HG03571 (cell line): ENCODE data around the gene RAB3GAP2.
A peak's percentile ranks its signal among the peaks of the same experiment; 100 is the strongest.
"Not testable (repeated sequence)": the region's sequence is repeated elsewhere in the genome, so short reads cannot be mapped to it uniquely, and the experiment has no call there.

Experiments
- ATAC-seq: cut with Tn5 transposase; IDR thresholded peaks from one replicate; pipeline ENCODE4 v1.9.1; 2021; ENCODE audit not compliant: unreplicated experiment

RAB3GAP2 gene

GRCh38 chr1:220239966-220240365 is 32.3 kb downstream of the RAB3GAP2 start:
- no peak for ATAC-seq

- no peak for ATAC-seq
Measured at GRCh38 chr1:220239213-220239612, 33.0 kb downstream of the RAB3GAP2 start.

GRCh38 chr1:220236278-220236677 is 36.0 kb downstream of the RAB3GAP2 start:
- not testable (repeated sequence) for ATAC-seq

DNA sequence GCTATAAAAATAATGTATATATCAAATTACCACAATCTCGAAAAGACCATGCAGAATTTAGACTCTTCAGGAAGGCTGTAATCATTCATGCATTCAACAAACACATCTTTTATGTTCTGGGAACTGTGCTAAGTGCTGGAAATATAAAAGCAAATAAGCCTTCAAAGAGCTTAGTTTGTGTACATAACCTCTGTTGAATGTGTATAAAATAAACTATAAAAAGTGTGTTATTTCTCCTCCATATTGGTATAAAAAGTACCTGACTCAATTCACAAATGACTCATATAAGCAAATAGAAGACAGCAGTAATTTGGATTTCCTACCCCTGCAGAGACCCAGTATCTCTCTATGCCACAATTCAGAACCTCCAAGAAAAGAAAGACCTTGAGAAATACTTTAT is 36.8 kb downstream of the RAB3GAP2 start:
- no peak for ATAC-seq

GRCh38 chr1:220233927-220234326 is 38.3 kb downstream of the RAB3GAP2 start:
- no peak for ATAC-seq

DNA sequence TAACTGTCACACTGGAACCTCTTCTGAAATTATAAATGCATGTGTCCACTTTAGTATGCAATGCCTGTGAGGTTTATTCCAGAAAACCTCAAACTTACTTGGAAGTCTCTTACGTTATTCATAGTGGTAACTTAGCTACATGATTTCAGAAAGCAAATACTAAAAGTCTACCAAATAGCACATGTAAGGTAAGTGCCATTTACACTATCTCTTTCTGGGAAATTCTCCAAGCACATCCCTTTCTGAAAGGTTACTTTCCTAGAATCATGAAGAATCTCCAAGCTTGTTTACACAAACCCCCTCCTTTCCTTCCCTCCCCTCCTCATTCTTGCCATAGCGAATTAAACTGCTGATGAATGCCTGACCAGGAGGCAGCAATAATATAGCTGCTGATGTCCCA is 42.5 kb downstream of the RAB3GAP2 start:
- ATAC-seq: no peak

DNA sequence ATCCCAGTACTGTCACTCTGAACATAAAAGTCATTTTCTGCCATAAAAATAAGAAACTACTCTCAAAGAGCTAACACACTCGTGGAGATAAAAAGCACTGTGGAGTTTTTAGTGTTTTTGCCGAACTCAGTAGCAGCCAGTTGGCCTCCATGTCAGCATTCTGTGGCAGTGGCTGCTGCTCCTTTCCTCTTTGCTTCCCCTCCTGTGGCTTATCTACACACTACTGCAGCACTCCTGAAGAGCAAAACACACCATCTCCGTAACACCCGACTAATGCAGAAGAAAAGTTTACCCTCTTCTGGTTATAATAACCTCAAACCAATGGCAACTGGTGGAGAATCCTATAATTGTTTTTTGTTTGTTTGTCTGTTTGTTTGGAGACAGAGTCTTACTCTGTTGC is 44.9 kb downstream of the RAB3GAP2 start:
- no peak for ATAC-seq

- no peak for ATAC-seq
Measured at GRCh38 chr1:220226752-220227151, 45.5 kb downstream of the RAB3GAP2 start.

- no peak for ATAC-seq
Measured at GRCh38 chr1:220225957-220226356, 46.3 kb downstream of the RAB3GAP2 start.

- ATAC-seq: no peak
Measured at GRCh38 chr1:220224611-220225124, 47.6 kb downstream of the RAB3GAP2 start.

DNA sequence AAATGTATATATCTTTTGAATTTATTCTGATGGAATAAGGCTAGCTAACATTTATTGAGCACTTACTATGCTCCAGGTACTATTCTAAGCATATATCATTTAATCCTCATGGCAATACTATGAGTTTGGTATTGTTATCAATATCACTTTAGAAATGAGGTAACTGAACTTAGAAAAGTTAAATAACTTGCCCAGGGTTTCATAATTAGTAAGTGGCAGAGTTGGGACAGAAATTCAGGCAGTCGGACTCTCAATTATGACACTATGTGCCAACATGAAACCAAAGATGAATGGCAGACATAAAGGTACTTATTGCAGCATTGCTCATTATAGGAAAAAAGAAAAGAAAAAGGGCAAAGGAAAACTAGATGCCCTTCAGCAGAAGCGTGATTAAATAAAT is 48.2 kb downstream of the RAB3GAP2 start:
- ATAC-seq: no peak

- no peak for ATAC-seq
Measured at GRCh38 chr1:220222939-220223338, 49.3 kb downstream of the RAB3GAP2 start.

- ATAC-seq: no peak
Measured at GRCh38 chr1:220221670-220222069, 50.6 kb downstream of the RAB3GAP2 start.

DNA sequence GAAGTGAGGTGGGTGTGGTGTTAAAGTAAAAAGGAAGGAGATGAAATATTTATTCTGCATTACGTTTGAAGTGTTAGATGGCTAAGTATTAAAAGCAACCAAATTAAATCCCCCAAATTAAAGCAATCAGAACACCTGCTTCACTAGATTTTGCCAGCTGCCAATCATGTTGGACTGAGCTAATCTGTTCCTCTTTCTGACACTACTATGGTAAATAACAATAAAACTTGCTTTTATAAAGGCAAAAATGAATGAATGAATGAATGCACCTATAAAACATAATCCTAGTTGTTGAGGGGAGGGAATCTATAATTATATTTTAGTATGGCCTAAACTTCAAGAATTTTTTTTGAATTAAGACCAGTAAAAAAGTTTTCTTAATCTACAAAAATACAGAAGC is 51.0 kb downstream of the RAB3GAP2 start:
- ATAC-seq: no peak

GRCh38 chr1:220220699-220221040 is 51.6 kb downstream of the RAB3GAP2 start:
- not testable (repeated sequence) for ATAC-seq

- ATAC-seq: peak; percentile 35
Measured at GRCh38 chr1:220219865-220220698, 52.2 kb downstream of the RAB3GAP2 start.

GRCh38 chr1:220219136-220219442 is 53.2 kb downstream of the RAB3GAP2 start:
- no peak for ATAC-seq

DNA sequence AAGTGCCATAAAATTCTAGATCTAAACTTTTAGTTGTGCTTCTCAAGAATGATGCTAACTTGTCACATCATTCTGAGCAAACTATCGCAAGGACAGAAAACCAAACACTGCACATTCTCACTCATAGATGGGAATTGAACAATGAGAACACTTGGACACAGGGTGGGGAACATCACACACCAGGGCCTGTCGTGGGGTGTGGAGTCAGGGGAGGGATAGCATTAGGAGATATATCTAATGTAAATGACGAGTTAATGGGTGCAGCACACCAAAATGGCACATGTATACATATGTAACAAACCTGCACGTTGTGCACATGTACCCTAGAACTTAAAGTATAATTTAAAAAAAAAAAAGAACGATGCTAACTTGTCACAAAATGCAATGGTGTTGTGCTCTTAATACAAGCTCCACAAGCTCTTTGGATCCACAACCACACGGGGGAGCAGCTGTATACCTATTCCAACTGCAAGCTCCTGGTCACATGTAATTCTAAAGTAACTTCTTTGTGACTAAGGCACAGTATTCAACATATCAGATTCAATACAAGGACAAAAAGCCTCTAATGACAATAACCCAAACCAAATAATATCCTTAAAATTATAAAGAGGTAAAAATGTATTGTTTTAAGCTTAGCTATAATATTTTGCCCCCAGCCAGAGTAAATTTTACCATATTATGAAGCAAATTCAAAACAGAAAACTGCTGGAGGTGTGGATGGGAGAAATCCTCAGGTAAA is 53.7 kb downstream of the RAB3GAP2 start:
- ATAC-seq: peak; percentile 48

DNA sequence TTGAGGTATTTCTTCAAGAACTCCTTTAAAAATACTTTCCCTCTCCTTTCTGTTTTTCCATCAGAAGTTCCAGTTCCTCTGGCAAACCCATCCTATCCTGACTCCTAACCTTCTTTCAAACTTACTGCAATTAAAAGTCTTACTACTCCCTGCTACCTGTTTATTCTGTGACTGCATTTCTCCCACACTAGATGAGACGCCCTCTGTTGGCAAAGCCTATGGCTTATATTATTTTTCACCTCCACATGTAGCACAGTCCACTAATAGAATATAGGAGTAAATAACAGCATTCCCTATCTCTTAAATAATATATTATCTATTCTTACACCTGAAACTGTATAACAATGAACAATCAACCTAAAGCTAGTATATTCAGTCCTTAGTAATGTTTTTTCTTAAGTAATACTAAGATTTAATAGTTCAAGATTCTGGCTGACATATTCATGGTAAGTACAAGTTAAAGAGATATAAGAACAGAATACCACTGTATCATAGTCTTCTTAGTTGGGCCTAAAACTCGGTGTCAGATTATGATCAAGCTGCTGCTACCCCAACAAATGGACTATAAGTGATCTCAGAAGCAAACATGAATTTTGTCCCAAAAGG is 54.8 kb downstream of the RAB3GAP2 start:
- ATAC-seq: no peak

- ATAC-seq: no peak
Measured at GRCh38 chr1:220213382-220213983, 58.8 kb downstream of the RAB3GAP2 start.

DNA sequence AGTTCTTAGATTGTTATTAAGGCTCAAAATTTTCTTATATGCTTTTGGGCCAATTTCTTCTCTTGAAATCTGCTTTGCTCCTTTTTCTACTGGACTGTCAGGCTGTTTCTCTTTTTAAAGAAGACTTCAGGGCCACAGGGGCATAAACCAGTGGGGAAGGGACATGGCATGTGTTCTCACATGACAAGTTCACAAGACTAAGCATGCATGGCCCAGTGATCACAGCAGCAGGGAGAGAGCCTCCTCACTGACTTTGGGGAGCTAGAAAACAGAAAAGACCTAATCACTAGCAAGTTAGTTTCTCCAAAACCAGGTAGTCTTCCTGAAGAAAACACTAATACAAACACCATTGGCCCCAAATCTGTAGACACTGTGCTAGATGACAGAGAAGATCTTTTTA is 64.8 kb downstream of the RAB3GAP2 start:
- no peak for ATAC-seq

GRCh38 chr1:220204758-220205157 is 67.5 kb downstream of the RAB3GAP2 start:
- not testable (repeated sequence) for ATAC-seq
